OCI-LY3 (cell line): ENCODE measurements around the gene SOD3.

Source experiments
- H2AFZ ChIP-seq: fragments of 200-600, 300-600 bp; shearing (Covaris generic); 2 replicates; pipeline ENCODE4 v1.6.0; 2014; ENCODE audit warnings: antibody characterized with exemption, low read depth, low read length
- H3K27ac ChIP-seq: fragments of 200-600, 300-600 bp; sonication (generic); 2 replicates; pipeline ENCODE4 v1.5.1; 2014; ENCODE audit warnings: mild to moderate bottlenecking, low read length, moderate library complexity, mixed read lengths
- H3K27me3 ChIP-seq: fragments of 200-600, 300-600 bp; sonication (generic); 2 replicates; pipeline ENCODE4 v1.6.1; 2014; ENCODE audit warnings: low read depth, low read length, mixed read lengths
- H3K36me3 ChIP-seq: fragments of 200-600, 300-600 bp; sonication (generic); replicated peaks from 2 replicates; pipeline ENCODE3; 2014; ENCODE audit warnings: low read depth, low read length, mixed read lengths
- H3K4me1 ChIP-seq: fragments of 300-600, 200-600 bp; sonication (generic); 2 replicates; pipeline ENCODE4 v1.6.1; 2014; ENCODE audit warnings: low read length, mixed read lengths
- H3K4me2 ChIP-seq: fragments of 200-600, 300-600 bp; sonication (generic); 2 replicates; pipeline ENCODE4 v1.6.1; 2014; ENCODE audit warnings: low read length, mixed read lengths
- H3K4me3 ChIP-seq: fragments of 300-600, 200-600 bp; sonication (generic); 2 replicates; pipeline ENCODE4 v1.5.1; 2014; ENCODE audit warnings: antibody characterized with exemption, mild to moderate bottlenecking, low read length, moderate library complexity
- H3K79me2 ChIP-seq: fragments of 300-600, 200-600 bp; shearing (Covaris generic); 2 replicates; pipeline ENCODE4 v1.6.1; 2014; ENCODE audit warnings: mild to moderate bottlenecking, low read length, mixed read lengths
- H3K9ac ChIP-seq: fragments of 300-600, 200-600 bp; shearing (Covaris generic); 2 replicates; pipeline ENCODE4 v1.6.0; 2014; ENCODE audit warnings: mild to moderate bottlenecking, low read length, moderate library complexity
- H3K9me3 ChIP-seq: fragments of 200-600, 300-600 bp; shearing (Covaris generic); 2 replicates; pipeline ENCODE4 v1.6.1; 2014; ENCODE audit warnings: low read length, mixed read lengths; ENCODE audit not compliant: insufficient read depth
- H4K20me1 ChIP-seq: fragments of 200-600, 300-600 bp; sonication (generic); 2 replicates; pipeline ENCODE4 v1.6.1; 2016; ENCODE audit warnings: low read length, mixed read lengths; ENCODE audit not compliant: insufficient read depth
- EZH2phosphoT487 ChIP-seq: fragments of 200-600 bp; shearing (Covaris generic); IDR thresholded peaks from 2 replicates; pipeline ENCODE4 v1.6.1; 2018; ENCODE audit warnings: antibody characterized with exemption, mixed run types, low read depth
- TF ChIP-seq, protein P1 (sequence below): fragments of 200-600, 300-600 bp; sonication (generic); IDR thresholded peaks from 2 replicates; pipeline ENCODE4 v1.5.1; 2014; ENCODE audit warnings: antibody characterized with exemption, low read length, low read depth

SOD3 gene

DNA sequence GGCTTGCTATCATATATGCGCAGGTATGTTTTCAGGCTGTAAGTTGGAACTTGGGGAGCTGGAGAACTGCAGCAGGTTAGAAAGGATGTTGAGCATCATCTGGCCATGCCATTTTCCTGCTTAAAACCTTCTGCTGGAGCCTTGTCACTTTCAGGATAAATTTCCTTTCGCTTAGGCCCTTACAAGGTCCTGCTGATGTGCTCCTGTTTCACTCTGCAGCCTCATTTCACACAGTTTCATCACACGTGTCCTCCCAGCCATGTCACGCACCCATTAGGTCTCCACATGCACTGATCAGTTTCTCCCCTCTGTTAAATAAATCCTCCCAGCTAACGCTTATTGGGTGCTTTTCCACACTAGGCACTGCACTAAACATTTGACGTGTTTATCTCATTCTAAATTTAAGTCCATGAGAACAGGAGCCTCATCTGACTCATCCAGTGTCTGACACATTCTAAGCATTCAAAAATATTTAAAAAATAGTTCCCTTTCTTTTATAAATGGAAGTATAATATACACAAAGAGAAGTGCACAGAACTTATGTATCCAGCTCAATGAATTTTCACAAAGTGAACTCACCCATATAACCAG, 14.5 kb downstream of the SOD3 start:
- H2AFZ ChIP-seq, result no peak overlapping the region
- peaks cover 6% of the 10 kb centered on the region; the same call in 1 of the 2 replicates for H3K27me3 ChIP-seq
- H3K9me3 ChIP-seq, result no peaks in the 10 kb centered on the region
- no peaks in the 10 kb centered on the region for H4K20me1 ChIP-seq
- no peaks in the 10 kb centered on the region for H3K79me2 ChIP-seq
- TF ChIP-seq, protein P1, sequence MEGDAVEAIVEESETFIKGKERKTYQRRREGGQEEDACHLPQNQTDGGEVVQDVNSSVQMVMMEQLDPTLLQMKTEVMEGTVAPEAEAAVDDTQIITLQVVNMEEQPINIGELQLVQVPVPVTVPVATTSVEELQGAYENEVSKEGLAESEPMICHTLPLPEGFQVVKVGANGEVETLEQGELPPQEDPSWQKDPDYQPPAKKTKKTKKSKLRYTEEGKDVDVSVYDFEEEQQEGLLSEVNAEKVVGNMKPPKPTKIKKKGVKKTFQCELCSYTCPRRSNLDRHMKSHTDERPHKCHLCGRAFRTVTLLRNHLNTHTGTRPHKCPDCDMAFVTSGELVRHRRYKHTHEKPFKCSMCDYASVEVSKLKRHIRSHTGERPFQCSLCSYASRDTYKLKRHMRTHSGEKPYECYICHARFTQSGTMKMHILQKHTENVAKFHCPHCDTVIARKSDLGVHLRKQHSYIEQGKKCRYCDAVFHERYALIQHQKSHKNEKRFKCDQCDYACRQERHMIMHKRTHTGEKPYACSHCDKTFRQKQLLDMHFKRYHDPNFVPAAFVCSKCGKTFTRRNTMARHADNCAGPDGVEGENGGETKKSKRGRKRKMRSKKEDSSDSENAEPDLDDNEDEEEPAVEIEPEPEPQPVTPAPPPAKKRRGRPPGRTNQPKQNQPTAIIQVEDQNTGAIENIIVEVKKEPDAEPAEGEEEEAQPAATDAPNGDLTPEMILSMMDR, result no peak
- TF ChIP-seq EZH2phosphoT487, result no peak
- no peak overlapping the region for H3K9ac ChIP-seq
- no peak overlapping the region for H3K4me2 ChIP-seq
- no peaks in the 10 kb centered on the region for H3K4me1 ChIP-seq
- H3K4me3 ChIP-seq, result no peak overlapping the region
- no peak overlapping the region for H3K27ac ChIP-seq
- no peaks in the 10 kb centered on the region for H3K36me3 ChIP-seq

GRCh38 chr4:24810871-24811631, 15.7 kb downstream of the SOD3 start:
- no peaks in the 10 kb centered on the region for H3K79me2 ChIP-seq
- H3K4me3 ChIP-seq, result no peak overlapping the region
- TF ChIP-seq EZH2phosphoT487, result no peak
- TF ChIP-seq, protein P1, result no peak

DNA sequence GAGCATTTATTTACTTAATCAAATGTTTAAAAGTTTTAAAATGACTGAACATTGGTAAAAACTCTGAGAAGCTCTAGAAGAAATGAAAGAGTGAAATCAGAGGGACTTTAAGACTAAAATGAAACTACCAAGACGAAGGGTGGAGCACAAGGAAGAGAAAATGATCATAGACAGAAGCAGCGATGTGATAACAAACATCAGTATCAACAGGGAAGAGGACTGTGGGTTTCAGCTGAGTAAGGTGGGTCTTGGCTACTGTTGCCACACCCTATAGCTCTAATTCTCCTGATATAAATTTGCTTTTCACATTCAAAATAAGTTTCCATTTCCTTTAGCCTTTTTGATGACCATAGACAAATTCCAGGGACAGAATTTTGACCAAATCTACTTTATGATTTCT, 18.4 kb downstream of the SOD3 start:
- no peak overlapping the region for H3K27ac ChIP-seq
- H3K79me2 ChIP-seq, result no peaks in the 10 kb centered on the region
- H3K9me3 ChIP-seq, result no peaks in the 10 kb centered on the region
- no peak overlapping the region for H3K4me3 ChIP-seq
- H4K20me1 ChIP-seq, result no peaks in the 10 kb centered on the region
- H3K4me1 ChIP-seq, result no peaks in the 10 kb centered on the region
- H2AFZ ChIP-seq, result no peak overlapping the region
- no peaks in the 10 kb centered on the region for H3K27me3 ChIP-seq
- no peak overlapping the region for H3K9ac ChIP-seq
- TF ChIP-seq, protein P1, result no peak
- TF ChIP-seq EZH2phosphoT487, result no peak
- no peak overlapping the region for H3K4me2 ChIP-seq
- H3K36me3 ChIP-seq, result no peaks in the 10 kb centered on the region

More at GRCh38 chr4:24810871-24811631, 15.7 kb downstream of the SOD3 start:
- no peak overlapping the region for H3K27ac ChIP-seq
- H3K4me1 ChIP-seq, result no peaks in the 10 kb centered on the region
- H3K9me3 ChIP-seq, result no peaks in the 10 kb centered on the region
- 0 out of 2 replicates have a peak, but pooled peaks cover 4% of the 10 kb centered on the region for H3K27me3 ChIP-seq
- H3K9ac ChIP-seq, result no peak overlapping the region
- H3K4me2 ChIP-seq, result no peak overlapping the region
- H4K20me1 ChIP-seq, result no peaks in the 10 kb centered on the region
- H2AFZ ChIP-seq, result no peak overlapping the region
- no peaks in the 10 kb centered on the region for H3K36me3 ChIP-seq

DNA sequence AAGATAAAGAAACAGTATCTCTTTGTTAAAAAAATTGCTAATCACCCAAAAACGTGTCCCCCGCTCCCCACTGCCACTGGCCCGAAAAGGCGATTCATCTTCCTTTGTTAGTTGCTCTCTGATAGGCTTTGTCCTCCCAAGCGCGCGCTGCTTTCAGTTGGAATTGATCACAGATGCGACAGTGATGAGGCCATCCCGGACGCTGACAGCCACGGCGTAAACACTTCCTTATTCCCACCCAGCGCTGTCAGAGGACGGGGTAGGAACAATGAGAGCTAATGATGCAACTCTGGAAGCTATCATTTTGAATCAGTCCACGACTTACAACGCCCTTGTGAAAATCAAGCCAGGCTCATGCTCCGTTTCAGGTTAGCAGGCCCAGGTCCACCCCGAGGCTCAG, 21.4 kb downstream of the SOD3 start:
- Histone ChIP-seq H2AFZ (no peak overlapping the region), H3K79me2 (no peaks in the 10 kb centered on the region), H3K36me3 (no peaks in the 10 kb centered on the region), H3K9ac (no peak overlapping the region), H3K4me3 (no peak overlapping the region), H3K4me2 (no peak overlapping the region), H4K20me1 (no peaks in the 10 kb centered on the region), H3K9me3 (no peaks in the 10 kb centered on the region), H3K4me1 (no peaks in the 10 kb centered on the region), H3K27me3 (no peaks in the 10 kb centered on the region), H3K27ac (no peak overlapping the region)
- TF ChIP-seq, protein P1, result no peak
- TF ChIP-seq EZH2phosphoT487, result no peak
